Gastroesophageal sphincter (tissue), 4 donors: ENCODE data around the gene EXOC4. TPM values are rescaled to one million over a fixed set of nuclear protein-coding genes. Genes with fewer than 3 reads are reported as not detected.

ENCODE experiments used
- ATAC-seq: fragments of 150-250 bp; one replicate; pipeline ENCODE4 v1.9.1; 2016; ENCODE audit warnings: mild to moderate bottlenecking, moderate library complexity
- H3K27ac ChIP-seq, 4 donors: fragments of 200-600 bp; sonication (generic) in 3 of 4; 1 replicate in 3 of 4; 2 replicates in 1 of 4; pipeline ENCODE4 v1.5.1; 2016 to 2019
- H3K27me3 ChIP-seq: fragments of 200-600 bp; sonication (generic); one replicate; pipeline ENCODE4 v1.5.1; 2019
- H3K36me3 ChIP-seq, 2 donors: fragments of 200-600 bp; sonication (generic); one replicate each; pipeline ENCODE4 v1.5.1; 2019; ENCODE audit warnings: control low read depth in 1 of 2
- H3K4me1 ChIP-seq, 3 donors: fragments of 200-600 bp; sonication (generic); 1 replicate in 2 of 3; 2 replicates in 1 of 3; pipeline ENCODE4 v1.5.1; 2016 to 2019; ENCODE audit warnings: control low read depth in 2 of 3
- H3K4me3 ChIP-seq, 2 donors: fragments of 200-600 bp; sonication (generic); one replicate each; pipeline ENCODE4 v1.5.1; 2019; ENCODE audit warnings: mild to moderate bottlenecking in 1 of 2, moderate library complexity in 1 of 2
- H3K9me3 ChIP-seq, 3 donors: fragments of 200-600 bp; sonication (generic); one replicate each; pipeline ENCODE4 v1.5.1; 2017 to 2019; ENCODE audit warnings: control low read depth in 2 of 3
- CTCF ChIP-seq, 4 experiments: fragments of 200-600 bp in 2 of 4; fragments of 450-650 bp in 2 of 4; sonication (generic) in 1 of 4; IDR thresholded peaks; one replicate each; pipeline ENCODE4 v1.5.1; 2017 to 2019; ENCODE audit warnings: antibody characterized with exemption in 4 of 4, mild to moderate bottlenecking in 2 of 4, moderate library complexity in 2 of 4
- EP300 ChIP-seq: sonication (generic); formaldehyde crosslinking; IDR thresholded peaks from one replicate; pipeline ENCODE4 v1.6.1; 2017; ENCODE audit warnings: antibody characterized with exemption, mild to moderate bottlenecking
- POLR2A ChIP-seq, 2 donors: fragments of 450-650 bp; IDR thresholded peaks; one replicate each; pipeline ENCODE4 v1.6.1; 2017; ENCODE audit warnings: antibody characterized with exemption in 2 of 2, mild to moderate bottlenecking in 2 of 2, moderate library complexity in 1 of 2
- POLR2AphosphoS5 ChIP-seq: sonication (generic); formaldehyde crosslinking; IDR thresholded peaks from one replicate; pipeline ENCODE4 v1.6.1; 2017; ENCODE audit warnings: antibody characterized with exemption
- WGBS, 2 donors: methylation state at CpG; one replicate each; pipeline ENCODE4 v1.1.5; 2018; ENCODE audit warnings: low coverage in 1 of 2; 5-methylcytosine and 5-hydroxymethylcytosine counted together
- total RNA-seq, 4 donors: library from RNA; depleted of rRNA; stranded (reverse); fragments of >200 nt; gene quantifications; one replicate each; pipeline ENCODE4 v1.1.0, GENCODE V29; 2016

EXOC4 gene
- total RNA-seq, 4 donors from 2014 or later: 46.3 to 85.8 (median 51.9) TPM

GRCh38 chr7:133921635-133922182 lies 668.8 kb downstream of the EXOC4 start:
- Histone ChIP-seq H3K27me3 (no peaks in the 10 kb centered on the region), H3K4me3 (no peak overlapping the region), H3K36me3 (peaks cover 0 to 40% of the 10 kb centered on the region in 2 donors), H3K4me1 (no peaks in the 10 kb centered on the region), H3K27ac (no peak overlapping the region), H3K9me3 (peaks cover 0 to 34% (median 0%) of the 10 kb centered on the region in 3 donors)
- ATAC-seq: no peak
- TF ChIP-seq EP300 (no peak), CTCF (IDR thresholded peaks at IDR 0.05) (no peak), POLR2A (IDR thresholded peaks at IDR 0.05) (no peak), POLR2AphosphoS5 (no peak)

GRCh38 chr7:133923974-133924373 lies 671.1 kb downstream of the EXOC4 start:
- no peaks in the 10 kb centered on the region for H3K4me1 ChIP-seq
- H3K27me3 ChIP-seq: no peaks in the 10 kb centered on the region
- H3K27ac ChIP-seq: no peak overlapping the region
- no peak for TF ChIP-seq POLR2AphosphoS5
- no peak for TF ChIP-seq EP300
- TF ChIP-seq CTCF (IDR thresholded peaks at IDR 0.05): no peak
- TF ChIP-seq POLR2A (IDR thresholded peaks at IDR 0.05): no peak
- WGBS, 2 donors: 87 to 89% methylated on average over 4 of the region's 4 CpGs
- H3K36me3 ChIP-seq: peaks cover 0 to 23% of the 10 kb centered on the region in 2 donors
- no peak for ATAC-seq
- no peak overlapping the region for H3K4me3 ChIP-seq
- H3K9me3 ChIP-seq: peaks cover 0 to 34% (median 0%) of the 10 kb centered on the region in 3 donors

- Histone ChIP-seq H3K4me1 (peaks cover 0 to 13% (median 0%) of the 10 kb centered on the region in 3 donors), H3K27ac (no peak overlapping the region), H3K9me3 (no peaks in the 10 kb centered on the region), H3K36me3 (no peaks in the 10 kb centered on the region), H3K27me3 (no peaks in the 10 kb centered on the region), H3K4me3 (no peak overlapping the region)
- 93 to 100% methylated on average over 1 of the region's 1 CpG for whole genome bisulfite sequencing, 2 donors
- no peak for TF ChIP-seq POLR2AphosphoS5
- TF ChIP-seq EP300: no peak
- no peak for TF ChIP-seq CTCF (IDR thresholded peaks at IDR 0.05)
- no peak for TF ChIP-seq POLR2A (IDR thresholded peaks at IDR 0.05)
- no peak for ATAC-seq
These were observed 678.2 kb downstream of the EXOC4 start for GRCh38 chr7:133931053-133931452.

- Histone ChIP-seq H3K36me3 (peaks cover 0 to 1% of the 10 kb centered on the region in 2 donors), H3K27ac (no peak overlapping the region), H3K4me1 (peaks cover 0 to 13% (median 0%) of the 10 kb centered on the region in 3 donors), H3K9me3 (no peaks in the 10 kb centered on the region), H3K27me3 (no peaks in the 10 kb centered on the region), H3K4me3 (no peak overlapping the region)
- TF ChIP-seq POLR2A (IDR thresholded peaks at IDR 0.05) (no peak), EP300 (no peak), POLR2AphosphoS5 (no peak), CTCF (IDR thresholded peaks at IDR 0.05) (no peak)
- ATAC-seq: no peak
- 0 to 12% methylated on average over 1 of the region's 1 CpG for WGBS, 2 donors
These were observed 679.7 kb downstream of the EXOC4 start for GRCh38 chr7:133932591-133932990.

- H3K27ac ChIP-seq: no peak overlapping the region
- H3K4me3 ChIP-seq: no peak overlapping the region
- WGBS, 2 donors: 40 to 60% methylated on average over 8 to 9 of the region's 9 CpGs
- H3K36me3 ChIP-seq: peaks cover 0 to 19% of the 10 kb centered on the region in 2 donors
- ATAC-seq: no peak
- no peaks in the 10 kb centered on the region for H3K27me3 ChIP-seq
- no peak for TF ChIP-seq CTCF (IDR thresholded peaks at IDR 0.05)
- TF ChIP-seq POLR2AphosphoS5: no peak
- no peak for TF ChIP-seq POLR2A (IDR thresholded peaks at IDR 0.05)
- TF ChIP-seq EP300: no peak
- H3K4me1 ChIP-seq: peaks cover 0 to 13% (median 0%) of the 10 kb centered on the region in 3 donors
- H3K9me3 ChIP-seq: no peaks in the 10 kb centered on the region
These were observed 681.5 kb downstream of the EXOC4 start for GRCh38 chr7:133934262-133934976.
